IgD-negative memory B cell (primary cell): ENCODE measurements around the gene RAB30. TPM values are rescaled to one million over a fixed set of nuclear protein-coding genes. Genes with fewer than 3 reads are reported as not detected.

ENCODE experiments used
- H3K27ac Mint-ChIP-seq, 3 donors: one replicate each; pipeline ENCODE4 v1.8.0; 2020 to 2022; ENCODE audit warnings: mild to moderate bottlenecking in 3 of 3, mixed read lengths in 3 of 3, moderate library complexity in 1 of 3
- H3K27me3 Mint-ChIP-seq: one replicate; pipeline ENCODE4 v1.8.0; 2021; ENCODE audit warnings: mixed read lengths
- H3K36me3 Mint-ChIP-seq: one replicate; pipeline ENCODE4 v1.8.0; 2020; ENCODE audit warnings: mild to moderate bottlenecking, mixed read lengths
- H3K4me1 Mint-ChIP-seq, 3 donors: one replicate each; pipeline ENCODE4 v1.8.0; 2020 to 2022; ENCODE audit warnings: mixed read lengths in 3 of 3, mild to moderate bottlenecking in 1 of 3
- H3K4me3 Mint-ChIP-seq, 4 donors: one replicate each; pipeline ENCODE4 v1.8.0; 2020 to 2022; ENCODE audit warnings: mild to moderate bottlenecking in 4 of 4, mixed read lengths in 4 of 4, moderate library complexity in 3 of 4
- H3K9me3 Mint-ChIP-seq, 3 donors: one replicate each; pipeline ENCODE4 v1.8.0; 2020 to 2021; ENCODE audit warnings: mixed read lengths in 3 of 3, mild to moderate bottlenecking in 1 of 3
- polyA plus RNA-seq: library from polyadenylated mRNA; unstranded; fragments of 300-500 nt; fragmentation: Illumina TruSeq; gene quantifications from one replicate; pipeline ENCODE4 v1.2.3, GENCODE V29; 2021

The RAB30 gene
- polyA plus RNA-seq, 1 donor from 2014 or later, result 39.4 TPM

DNA sequence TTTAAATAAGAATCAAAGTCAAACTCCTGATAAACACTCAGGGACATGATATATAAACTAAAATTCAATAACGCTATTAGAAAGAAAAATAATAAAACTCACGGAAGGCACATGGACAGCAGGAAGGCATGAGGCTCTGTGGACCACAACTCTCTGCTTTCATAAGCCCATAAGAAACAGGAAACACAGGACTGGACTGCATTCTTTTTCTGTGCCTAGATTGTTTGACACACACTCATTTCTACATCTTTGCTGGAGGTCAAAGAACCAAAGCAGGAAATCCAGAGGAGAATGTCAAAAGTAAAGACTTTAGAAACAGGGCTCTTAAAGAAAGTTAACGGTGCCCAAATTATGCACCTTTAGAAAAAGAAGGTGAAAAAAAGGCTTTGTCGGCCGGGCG is 71.3 kb downstream of the RAB30 start:
- Mint-ChIP-seq H3K9me3 (no peaks in the 10 kb centered on the region), H3K36me3 (peaks cover 6% of the 10 kb centered on the region), H3K4me1 (peaks cover 44 to 60% (median 53%) of the 10 kb centered on the region in 3 donors), H3K4me3 (no peak overlapping the region), H3K27me3 (no peaks in the 10 kb centered on the region), H3K27ac (peak overlapping the region in 1 of 3 donors; percentile 62)

DNA sequence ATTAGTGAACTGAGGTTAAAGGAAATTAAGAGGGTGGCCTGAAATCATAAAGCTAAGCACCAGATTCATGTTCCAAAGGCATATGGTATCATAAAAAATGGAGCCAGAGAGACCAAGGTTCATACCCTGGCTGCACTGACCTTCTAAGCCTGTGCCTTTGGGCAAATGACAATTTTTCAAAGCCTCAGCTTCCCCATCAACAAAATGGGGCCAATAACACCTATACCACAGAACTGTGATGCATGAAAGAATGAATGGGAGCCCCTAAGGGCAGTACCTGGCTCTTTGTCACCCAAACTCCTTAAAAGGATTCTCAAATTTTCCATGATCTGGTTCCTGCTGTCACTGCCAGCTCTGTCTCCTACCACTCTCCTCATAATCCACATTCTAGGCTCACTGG is 72.5 kb downstream of the RAB30 start:
- Mint-ChIP-seq H3K27ac (no peak overlapping the region), H3K36me3 (peaks cover 9% of the 10 kb centered on the region), H3K27me3 (no peaks in the 10 kb centered on the region), H3K4me3 (no peak overlapping the region), H3K9me3 (no peaks in the 10 kb centered on the region), H3K4me1 (peaks cover 48 to 61% (median 53%) of the 10 kb centered on the region in 3 donors)

DNA sequence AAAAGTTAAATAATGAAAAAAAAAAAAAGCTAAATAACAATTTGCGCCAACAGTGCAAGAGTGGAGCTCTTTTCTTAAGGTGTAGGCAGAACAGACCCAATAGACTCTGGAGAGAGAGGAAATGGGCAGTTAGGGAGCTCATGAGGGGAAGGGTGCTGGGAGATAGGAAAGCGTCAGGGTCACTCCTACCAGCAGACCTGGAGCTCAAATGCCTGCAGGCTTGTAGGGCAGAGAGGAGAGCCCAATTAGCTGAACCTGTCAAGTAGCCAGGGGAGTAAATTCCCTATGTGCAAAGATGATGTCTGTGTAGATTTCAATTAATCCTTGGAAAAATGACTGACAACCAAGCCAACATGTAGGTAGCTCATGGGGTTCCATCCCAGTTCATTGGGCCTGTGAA is 73.0 kb downstream of the RAB30 start:
- Mint-ChIP-seq H3K36me3 (peaks cover 11% of the 10 kb centered on the region), H3K4me3 (no peak overlapping the region), H3K27me3 (no peaks in the 10 kb centered on the region), H3K9me3 (no peaks in the 10 kb centered on the region), H3K4me1 (peaks cover 50 to 66% (median 58%) of the 10 kb centered on the region in 3 donors), H3K27ac (peak overlapping the region in 1 of 3 donors; percentile 61)

DNA sequence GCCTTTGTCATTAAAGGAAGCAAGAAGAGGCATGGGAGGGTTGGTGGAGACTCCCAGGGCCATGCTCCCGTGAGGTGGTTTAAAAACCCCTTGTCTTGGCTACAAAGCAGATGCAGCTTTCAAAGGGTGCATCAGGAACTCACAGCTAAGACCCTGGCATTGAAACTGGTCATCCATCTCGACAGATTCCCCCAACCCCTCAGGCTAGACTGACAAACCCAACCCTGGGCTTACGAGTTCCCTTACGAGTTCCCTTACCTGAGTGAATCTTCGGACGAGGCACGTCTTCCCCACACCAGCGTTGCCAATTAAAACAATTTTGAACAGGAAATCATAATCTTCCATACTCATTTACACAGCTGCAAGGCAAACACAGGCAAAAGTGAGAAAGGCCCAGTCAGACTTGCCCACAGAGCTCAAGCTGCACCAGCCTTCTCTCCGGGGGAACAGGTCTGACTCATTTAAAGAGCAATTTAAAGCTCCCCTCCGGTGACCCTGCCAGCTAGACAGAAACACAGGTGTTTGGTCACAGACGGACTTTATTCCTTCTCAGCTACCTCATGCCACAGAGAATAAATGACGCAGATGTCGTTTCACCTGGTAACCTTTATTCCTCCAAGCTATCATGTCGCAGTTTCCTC is 74.6 kb downstream of the RAB30 start:
- no peaks in the 10 kb centered on the region for H3K9me3 Mint-ChIP-seq
- no peaks in the 10 kb centered on the region for H3K27me3 Mint-ChIP-seq
- H3K4me3 Mint-ChIP-seq, result peak overlapping the region; percentile 33 to 85 (median 59)
- H3K36me3 Mint-ChIP-seq, result peaks cover 19% of the 10 kb centered on the region
- H3K4me1 Mint-ChIP-seq, result peaks cover 48 to 68% (median 57%) of the 10 kb centered on the region in 3 donors
- H3K27ac Mint-ChIP-seq, result peak overlapping the region; percentile 70 to 79 (median 71)

DNA sequence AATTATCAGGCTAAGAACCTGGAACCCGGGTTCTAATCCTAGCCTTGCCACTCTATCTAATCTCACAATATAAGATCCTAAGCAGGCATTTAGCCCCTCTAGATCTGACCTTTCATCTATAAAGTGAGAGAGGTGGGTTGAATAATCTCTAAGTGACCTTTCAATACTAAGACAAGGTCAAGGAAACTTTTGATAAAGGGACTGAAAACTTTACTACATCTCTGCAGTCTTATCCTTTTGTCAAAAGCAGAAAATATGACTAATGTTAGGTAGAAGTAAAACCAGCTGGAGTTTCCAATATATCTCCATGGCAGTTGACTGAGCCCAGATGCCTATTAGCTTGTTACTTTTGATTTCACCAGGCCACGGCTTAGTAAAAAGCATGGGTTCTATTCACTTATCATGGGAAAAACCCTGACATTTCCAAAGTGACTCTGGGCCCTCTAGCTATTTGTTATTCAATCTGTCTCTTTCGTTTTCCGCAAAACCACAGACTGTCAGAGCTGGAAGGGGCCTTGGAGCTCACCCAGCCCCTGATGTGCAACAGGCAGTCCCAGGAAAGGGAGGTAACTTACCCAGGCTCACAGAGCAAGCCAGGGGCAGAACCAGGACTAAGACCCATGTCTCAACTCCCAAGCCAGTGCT is 75.8 kb downstream of the RAB30 start:
- Mint-ChIP-seq H3K36me3 (peaks cover 17% of the 10 kb centered on the region), H3K9me3 (no peaks in the 10 kb centered on the region), H3K27me3 (no peaks in the 10 kb centered on the region), H3K4me1 (peaks cover 45 to 60% (median 56%) of the 10 kb centered on the region in 3 donors), H3K4me3 (peak overlapping the region in 3 of 4 donors; percentile 36 to 64 (median 44)), H3K27ac (peak overlapping the region; percentile 22 to 74 (median 51))

DNA sequence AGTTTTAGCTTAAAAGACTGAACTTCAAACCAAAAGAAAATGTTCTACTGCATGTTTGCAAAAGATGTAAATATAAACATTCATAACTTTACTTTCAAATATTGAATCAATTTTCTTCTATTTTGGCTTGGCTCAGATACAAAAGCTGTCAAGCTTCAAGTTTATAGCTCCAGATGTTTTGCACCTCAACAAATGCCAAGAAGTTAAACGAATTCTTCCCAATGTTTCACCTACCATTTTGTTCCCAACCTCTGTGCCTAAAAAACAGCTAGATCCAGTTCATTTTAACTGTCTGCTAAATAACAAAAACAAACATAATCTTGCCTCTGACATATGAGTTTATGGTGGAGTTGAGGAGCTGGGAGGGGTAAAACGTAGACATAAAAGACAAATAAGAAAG is 76.5 kb downstream of the RAB30 start:
- peaks cover 15% of the 10 kb centered on the region for H3K36me3 Mint-ChIP-seq
- H3K4me3 Mint-ChIP-seq, result peak overlapping the region in 1 of 4 donors; percentile 68
- no peaks in the 10 kb centered on the region for H3K27me3 Mint-ChIP-seq
- peaks cover 42 to 58% (median 53%) of the 10 kb centered on the region in 3 donors for H3K4me1 Mint-ChIP-seq
- H3K27ac Mint-ChIP-seq, result peak overlapping the region in 2 of 3 donors; percentile 22 to 51
- H3K9me3 Mint-ChIP-seq, result no peaks in the 10 kb centered on the region

DNA sequence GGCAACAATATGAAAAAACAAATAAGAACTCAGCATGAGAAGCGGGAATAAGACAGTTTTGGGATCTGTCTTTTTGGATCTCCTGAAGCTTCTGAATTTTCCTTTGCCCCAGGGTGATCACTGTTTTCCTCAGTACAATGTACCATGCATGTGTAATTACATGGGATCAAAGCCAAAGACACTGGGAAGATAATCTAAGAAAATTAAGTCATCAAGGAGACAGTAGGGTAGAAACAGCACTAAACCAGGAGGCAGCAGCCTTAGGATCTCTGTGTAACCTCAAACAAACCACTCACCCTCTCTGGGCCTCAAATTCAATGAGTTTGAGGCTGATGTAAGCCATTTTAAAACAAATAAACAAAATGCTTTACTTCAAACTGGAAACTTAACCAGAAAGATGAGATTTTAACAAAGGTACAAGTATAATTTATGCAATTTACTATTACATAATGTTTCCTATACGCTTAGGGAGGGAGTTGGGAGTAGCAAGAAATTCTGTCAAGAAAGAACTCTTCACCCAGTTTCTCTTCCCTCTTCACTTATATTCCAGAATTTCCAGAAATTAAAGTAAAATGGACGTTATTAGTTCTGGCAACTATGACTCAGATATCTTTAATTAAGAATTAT is 77.0 kb downstream of the RAB30 start:
- peak overlapping the region in 2 of 3 donors; percentile 21 to 49 for H3K27ac Mint-ChIP-seq
- no peaks in the 10 kb centered on the region for H3K9me3 Mint-ChIP-seq
- H3K36me3 Mint-ChIP-seq, result peaks cover 14% of the 10 kb centered on the region
- H3K27me3 Mint-ChIP-seq, result no peaks in the 10 kb centered on the region
- H3K4me1 Mint-ChIP-seq, result peaks cover 39 to 56% (median 48%) of the 10 kb centered on the region in 3 donors
- H3K4me3 Mint-ChIP-seq, result no peak overlapping the region

DNA sequence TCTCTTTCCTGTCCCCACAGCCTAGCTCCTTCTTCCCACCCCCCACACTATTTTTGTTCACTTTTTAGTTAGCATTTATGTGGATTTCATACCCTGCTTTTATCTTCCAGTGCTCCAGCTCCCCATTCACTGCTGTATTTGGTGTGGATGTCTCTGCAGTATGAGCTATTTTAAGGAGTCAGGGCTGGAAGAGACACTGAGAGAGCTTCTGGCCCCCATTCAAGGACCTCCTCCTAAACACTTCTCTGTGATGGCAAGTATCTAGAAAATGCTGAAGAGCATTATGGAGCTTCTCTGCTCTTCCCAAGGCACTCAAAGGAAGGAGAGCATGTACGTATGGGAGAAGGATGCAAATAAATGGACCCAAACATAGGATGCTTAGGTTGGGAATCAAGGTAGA is 79.5 kb downstream of the RAB30 start:
- Mint-ChIP-seq H3K27me3 (no peaks in the 10 kb centered on the region), H3K36me3 (peaks cover 14% of the 10 kb centered on the region), H3K4me1 (peaks cover 22 to 35% (median 34%) of the 10 kb centered on the region in 3 donors), H3K9me3 (no peaks in the 10 kb centered on the region), H3K27ac (peak overlapping the region in 2 of 3 donors; percentile 60 to 67), H3K4me3 (no peak overlapping the region)

DNA sequence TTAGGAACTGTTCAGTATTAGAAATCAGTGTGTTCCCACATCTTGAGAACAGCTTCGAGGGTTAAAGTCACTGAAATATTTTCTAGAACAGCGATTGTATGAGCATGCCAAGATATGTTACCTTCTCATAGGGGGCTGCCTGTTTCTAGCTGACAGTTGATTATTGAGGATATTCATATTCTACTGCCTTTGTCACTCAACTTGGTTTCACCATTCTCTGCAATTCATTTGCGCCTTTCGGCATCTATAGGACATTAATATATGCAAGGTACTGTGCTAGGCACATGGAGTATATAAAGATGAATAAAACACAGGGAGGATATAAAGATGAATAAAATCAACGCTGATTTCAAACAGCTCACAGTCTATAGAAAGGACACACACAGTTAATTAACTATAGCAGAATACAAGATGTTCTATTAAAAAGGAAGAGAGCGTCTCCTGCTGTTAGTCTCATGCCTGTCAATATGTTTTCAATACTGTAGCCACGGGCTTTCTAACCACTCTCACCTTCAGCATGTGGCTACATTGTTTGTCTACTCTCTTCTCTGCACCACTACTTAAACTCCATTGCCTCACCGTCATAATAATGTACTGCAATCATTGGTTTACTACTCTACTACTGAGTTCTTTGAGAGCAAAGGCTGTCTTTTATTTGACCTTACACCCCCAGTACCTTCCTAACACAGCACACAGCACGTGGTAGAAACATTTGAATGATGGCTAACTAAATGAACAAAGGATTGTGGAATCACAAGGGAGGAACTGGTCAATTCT is 81.9 kb downstream of the RAB30 start:
- Mint-ChIP-seq H3K4me1 (peaks cover 8 to 22% (median 13%) of the 10 kb centered on the region in 3 donors), H3K27ac (peak overlapping the region in 1 of 3 donors; percentile 1), H3K36me3 (peaks cover 11% of the 10 kb centered on the region)

DNA sequence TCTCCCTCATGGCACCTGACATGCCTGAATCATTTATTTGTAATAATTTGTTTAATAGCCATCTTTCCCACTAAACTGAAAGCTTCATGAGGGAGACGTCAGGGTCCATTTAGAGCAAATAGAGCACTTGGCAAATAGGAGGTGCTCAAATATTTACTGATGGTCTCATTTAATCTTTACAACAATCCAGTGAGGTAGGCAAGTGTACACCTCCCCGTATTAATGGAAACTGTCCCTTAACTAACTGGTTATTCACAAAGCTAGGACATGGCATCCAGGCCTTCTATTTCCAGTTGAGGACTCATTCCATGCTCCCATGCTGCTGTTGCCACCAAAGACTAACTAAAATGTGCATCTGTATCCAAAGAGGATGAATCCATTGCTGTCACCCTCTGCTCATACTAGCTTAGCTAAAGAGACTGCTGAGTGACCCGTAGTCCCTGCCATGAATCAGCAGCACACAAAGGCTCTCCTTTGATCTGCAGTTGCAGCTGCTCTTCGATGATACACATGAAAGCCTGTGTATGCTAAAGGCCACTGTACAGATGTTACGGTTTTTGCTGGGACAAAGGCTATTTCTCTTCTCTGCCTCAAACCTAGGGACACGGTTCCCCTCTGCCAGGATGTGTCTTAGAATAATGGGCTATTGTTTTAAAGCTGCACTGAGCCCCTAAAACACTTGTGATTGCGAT is 82.6 kb downstream of the RAB30 start:
- Mint-ChIP-seq H3K4me1 (peaks cover 3 to 15% (median 6%) of the 10 kb centered on the region in 3 donors), H3K9me3 (no peaks in the 10 kb centered on the region), H3K27me3 (no peaks in the 10 kb centered on the region), H3K4me3 (no peak overlapping the region), H3K36me3 (peaks cover 13% of the 10 kb centered on the region), H3K27ac (no peak overlapping the region)

More for the DNA sequence above, 81.9 kb downstream of the RAB30 start:
- H3K27me3 Mint-ChIP-seq, result no peaks in the 10 kb centered on the region
- H3K4me3 Mint-ChIP-seq, result no peak overlapping the region
- H3K9me3 Mint-ChIP-seq, result no peaks in the 10 kb centered on the region

DNA sequence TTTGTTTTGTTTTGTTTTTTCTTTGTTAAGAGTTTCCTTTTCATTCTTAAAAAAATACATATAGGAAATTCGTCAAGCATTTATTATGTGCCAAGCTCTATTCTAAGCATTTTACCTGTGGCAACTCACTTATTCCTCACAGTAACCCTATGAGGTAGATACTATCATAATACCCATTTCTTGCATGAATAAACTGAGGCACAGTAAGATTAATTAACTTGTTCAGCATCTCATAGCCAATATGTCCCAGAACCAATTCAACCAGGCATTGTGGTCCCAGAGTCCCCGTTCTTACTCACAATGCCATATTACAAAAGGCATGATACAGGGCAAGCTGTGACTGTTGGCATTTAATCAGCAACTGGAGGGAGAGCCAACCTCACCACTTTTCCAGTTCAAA is 83.7 kb downstream of the RAB30 start:
- Mint-ChIP-seq H3K27ac (no peak overlapping the region), H3K36me3 (peaks cover 10% of the 10 kb centered on the region), H3K4me1 (peaks cover 0 to 8% (median 0%) of the 10 kb centered on the region in 3 donors), H3K27me3 (no peaks in the 10 kb centered on the region), H3K9me3 (no peaks in the 10 kb centered on the region), H3K4me3 (no peak overlapping the region)

DNA sequence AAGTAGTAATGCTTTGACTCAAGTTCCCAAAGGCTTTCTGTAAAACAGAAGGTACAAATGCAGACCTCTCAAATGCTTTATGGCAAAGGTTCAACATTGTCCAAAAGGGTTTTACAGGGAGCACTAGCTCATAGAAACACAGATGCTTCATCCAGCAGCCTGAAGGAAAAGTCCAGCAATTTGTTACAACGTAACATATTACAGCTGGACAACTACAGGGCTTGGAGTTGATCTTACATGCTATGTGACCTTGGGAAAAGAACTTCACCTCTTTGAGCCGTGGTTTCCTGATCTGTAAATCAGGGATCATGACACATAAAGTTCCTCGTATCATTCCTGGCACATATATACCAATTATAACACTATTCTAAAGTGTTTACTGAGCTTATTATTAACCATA is 85.3 kb downstream of the RAB30 start:
- H3K4me3 Mint-ChIP-seq, result no peak overlapping the region
- H3K27me3 Mint-ChIP-seq, result no peaks in the 10 kb centered on the region
- H3K36me3 Mint-ChIP-seq, result peaks cover 5% of the 10 kb centered on the region
- H3K27ac Mint-ChIP-seq, result peak overlapping the region in 1 of 3 donors; percentile 41
- no peaks in the 10 kb centered on the region for H3K9me3 Mint-ChIP-seq
- peaks cover 0 to 5% (median 0%) of the 10 kb centered on the region in 3 donors for H3K4me1 Mint-ChIP-seq

DNA sequence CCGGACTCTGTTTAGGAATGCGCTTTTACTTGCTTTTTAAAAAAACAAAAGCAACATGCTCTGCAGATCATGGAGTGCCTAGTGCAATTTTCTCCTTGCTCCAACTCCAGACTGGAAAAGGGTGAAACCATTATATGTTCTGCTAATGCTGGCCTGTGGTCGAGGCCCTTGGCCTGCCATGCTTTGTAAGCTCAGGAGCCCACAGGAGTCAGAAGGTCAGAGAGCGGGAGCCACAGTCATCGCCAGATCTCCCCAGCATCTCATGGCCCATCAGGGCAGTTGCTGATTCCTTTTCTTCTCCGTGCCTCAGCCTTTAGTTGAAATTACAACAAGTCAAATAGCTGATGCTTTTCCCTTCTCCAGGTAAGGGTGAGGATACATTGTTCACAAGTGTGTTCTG is 89.8 kb downstream of the RAB30 start:
- no peaks in the 10 kb centered on the region for H3K27me3 Mint-ChIP-seq
- peak overlapping the region in 1 of 3 donors; percentile 39 for H3K27ac Mint-ChIP-seq
- H3K9me3 Mint-ChIP-seq, result no peaks in the 10 kb centered on the region
- H3K4me1 Mint-ChIP-seq, result peaks cover 9 to 21% (median 20%) of the 10 kb centered on the region in 3 donors
- peaks cover 9% of the 10 kb centered on the region for H3K36me3 Mint-ChIP-seq
- no peak overlapping the region for H3K4me3 Mint-ChIP-seq

DNA sequence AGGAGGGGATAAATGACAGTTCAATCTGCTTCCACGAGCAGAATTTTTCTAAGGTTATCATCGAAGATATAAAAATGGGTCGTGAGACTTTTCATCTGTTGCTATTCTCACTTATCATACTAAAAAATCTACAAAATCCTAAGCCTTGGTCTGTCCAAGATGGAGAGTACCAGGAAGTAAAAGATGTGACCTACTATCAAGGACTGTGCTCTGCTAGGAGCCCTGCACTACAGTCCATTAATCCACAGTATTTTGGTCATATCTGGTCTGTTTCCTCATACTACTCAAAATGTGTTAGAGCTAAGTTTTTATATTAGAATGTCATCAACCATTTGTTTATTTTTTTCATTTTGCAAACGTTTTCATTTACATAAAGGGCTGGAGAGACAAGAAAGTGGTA is 90.8 kb downstream of the RAB30 start:
- Mint-ChIP-seq H3K9me3 (no peaks in the 10 kb centered on the region), H3K36me3 (peaks cover 12% of the 10 kb centered on the region), H3K27me3 (peaks cover 1% of the 10 kb centered on the region), H3K4me1 (peaks cover 16 to 30% (median 26%) of the 10 kb centered on the region in 3 donors), H3K27ac (peak overlapping the region in 1 of 3 donors; percentile 39), H3K4me3 (no peak overlapping the region)
